ENCODE results near the gene C15orf40.
A peak's percentile ranks its signal among the peaks of the same experiment; 100 is the strongest.

C15orf40 gene

GRCh38 chr15:82963471-82964341, 47.7 kb downstream of the C15orf40 start:
- in situ Hi-C loops (cut with MboI; ENCODE audit: low pct_unique_long_range_greater_than_20kb, low sequenced_read_pairs, unreplicated experiment): loop anchor here (25.0 kb wide), 1 partner anchor 401 kb away; no protein-coding TSS in a partner anchor
- TF ChIP-seq CTCF (IDR thresholded peaks at IDR 0.05; ENCODE audit: extremely low read depth, insufficient read depth, missing control alignments): no peak
- DNase-seq (ENCODE audit: low spot score): no peak

- DNase-seq (ENCODE audit: low spot score): no peak
- in situ Hi-C loops (cut with MboI; ENCODE audit: low pct_unique_long_range_greater_than_20kb, low sequenced_read_pairs, unreplicated experiment): loop anchor here (25.0 kb wide), 1 partner anchor 398 kb away; no protein-coding TSS in a partner anchor
Observed at GRCh38 chr15:82960766-82961165, 50.7 kb downstream of the C15orf40 start.

GRCh38 chr15:82959423-82959822, 52.0 kb downstream of the C15orf40 start:
- in situ Hi-C loops (cut with MboI; ENCODE audit: low pct_unique_long_range_greater_than_20kb, low sequenced_read_pairs, unreplicated experiment): loop anchor here (25.0 kb wide), 1 partner anchor 397 kb away; no protein-coding TSS in a partner anchor
- TF ChIP-seq CTCF (IDR thresholded peaks at IDR 0.05; ENCODE audit: extremely low read depth, insufficient read depth, missing control alignments): no peak
- DNase-seq (ENCODE audit: low spot score): no peak

More at GRCh38 chr15:82960766-82961165, 50.7 kb downstream of the C15orf40 start:
- TF ChIP-seq CTCF (IDR thresholded peaks at IDR 0.05; ENCODE audit: extremely low read depth, insufficient read depth, missing control alignments): no peak

- in situ Hi-C loops (cut with MboI; ENCODE audit: low pct_unique_long_range_greater_than_20kb, low sequenced_read_pairs, unreplicated experiment): loop anchor here (25.0 kb wide), 1 partner anchor 396 kb away; no protein-coding TSS in a partner anchor
- no peak for DNase-seq (ENCODE audit: low spot score)
- no peak for TF ChIP-seq CTCF (IDR thresholded peaks at IDR 0.05; ENCODE audit: extremely low read depth, insufficient read depth, missing control alignments)
Observed at GRCh38 chr15:82958638-82959037, 52.8 kb downstream of the C15orf40 start.

- DNase-seq (ENCODE audit: low spot score): peak; percentile 52
- in situ Hi-C loops (cut with MboI; ENCODE audit: low pct_unique_long_range_greater_than_20kb, low sequenced_read_pairs, unreplicated experiment): loop anchor here (25.0 kb wide), 1 partner anchor 390 kb away; no protein-coding TSS in a partner anchor
- TF ChIP-seq CTCF (IDR thresholded peaks at IDR 0.05; ENCODE audit: extremely low read depth, insufficient read depth, missing control alignments): no peak
Observed at GRCh38 chr15:82952158-82953081, 59.0 kb downstream of the C15orf40 start, which contains the start of gene HOMER2. Gene HOMER2 (minus strand): TSS chr15:82952720. CDS start chr15:82952535, 185 bp downstream.

Measured in GM13977 (cell line).